Colonic mucosa (tissue), 4 donors: ENCODE measurements around the gene MUSK. TPM values are rescaled to one million over a fixed set of nuclear protein-coding genes. Genes with fewer than 3 reads are reported as not detected.

ENCODE experiments used
- DNase-seq: peaks from one replicate; pipeline ENCODE4 v3.0.0-alpha.2; 2020
- H3K27ac ChIP-seq: fragments of 200-600 bp; one replicate; pipeline ENCODE4 v1.8.0; 2021
- H3K27me3 ChIP-seq: fragments of 200-600 bp; one replicate; pipeline ENCODE4 v1.8.0; 2021
- H3K36me3 ChIP-seq: fragments of 200-600 bp; one replicate; pipeline ENCODE4 v1.8.0; 2021
- H3K4me1 ChIP-seq: fragments of 200-600 bp; one replicate; pipeline ENCODE4 v1.8.0; 2021; ENCODE audit warnings: mild to moderate bottlenecking
- H3K4me3 ChIP-seq: fragments of 200-600 bp; one replicate; pipeline ENCODE4 v1.8.0; 2021
- H3K9ac ChIP-seq, 2 donors: one replicate each; pipeline ENCODE4 v1.7.0; 2013; ENCODE audit warnings: control low read depth in 2 of 2, low read depth in 2 of 2, low read length in 2 of 2
- H3K9me3 ChIP-seq: fragments of 200-600 bp; one replicate; pipeline ENCODE4 v1.8.0; 2021
- CTCF ChIP-seq: fragments of 200-600 bp; IDR thresholded peaks from one replicate; pipeline ENCODE4 v1.8.0; 2022; ENCODE audit warnings: antibody characterized with exemption, mild to moderate bottlenecking
- intact Hi-C: fragments of 100-400 bp; cut with DNase I; formaldehyde crosslinking; loops from one replicate; pipeline ENCODE4 v1.14.1; 2022
- total RNA-seq, 2 donors: library from RNA; stranded (reverse); fragmentation: NEBNext Ultra II Directional in 1 of 2; extraction: Animal tissue kit (Norgen Biotek cat#: 25700) in 1 of 2; gene quantifications; one replicate each; pipeline ENCODE4 v1.2.1, GENCODE V29; 2021
- donor health status: healthy.
- donor health status: DM: no; HTN: no; CAD: no.
- donor health status: DM: no; HTN: no; CAD: no.

Gene MUSK
- total RNA-seq, 2 donors from 2014 or later, result 0.94 to 2.0 TPM

DNA sequence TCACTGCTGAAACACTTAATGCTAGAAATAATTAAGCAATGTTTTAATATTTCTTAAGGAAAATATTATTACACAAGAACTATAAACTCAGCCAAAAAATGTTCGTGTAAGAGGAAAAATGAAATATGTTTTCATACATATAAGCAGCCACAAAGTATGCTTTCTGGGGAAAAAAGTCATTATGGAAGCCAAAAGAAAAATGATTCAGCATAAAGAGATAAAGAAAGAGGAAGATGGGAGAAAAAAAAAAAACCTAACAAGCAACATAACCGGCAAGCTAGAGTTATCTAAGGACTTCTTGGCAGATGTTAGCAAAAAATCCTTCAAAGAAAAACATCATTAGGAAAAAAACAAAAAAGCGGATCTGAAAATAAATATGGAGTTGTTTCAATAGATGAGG lies 179.1 kb downstream of the MUSK start:
- intact Hi-C loops, result no loop called here
- H3K9me3 ChIP-seq, result no peaks in the 10 kb centered on the region
- no peak for TF ChIP-seq CTCF
- no peaks in the 10 kb centered on the region for H3K27me3 ChIP-seq
- no peak overlapping the region for H3K27ac ChIP-seq
- H3K9ac ChIP-seq, result no peak overlapping the region
- H3K4me1 ChIP-seq, result no peaks in the 10 kb centered on the region
- no peaks in the 10 kb centered on the region for H3K36me3 ChIP-seq
- H3K4me3 ChIP-seq, result no peak overlapping the region
- no peak for DNase-seq

DNA sequence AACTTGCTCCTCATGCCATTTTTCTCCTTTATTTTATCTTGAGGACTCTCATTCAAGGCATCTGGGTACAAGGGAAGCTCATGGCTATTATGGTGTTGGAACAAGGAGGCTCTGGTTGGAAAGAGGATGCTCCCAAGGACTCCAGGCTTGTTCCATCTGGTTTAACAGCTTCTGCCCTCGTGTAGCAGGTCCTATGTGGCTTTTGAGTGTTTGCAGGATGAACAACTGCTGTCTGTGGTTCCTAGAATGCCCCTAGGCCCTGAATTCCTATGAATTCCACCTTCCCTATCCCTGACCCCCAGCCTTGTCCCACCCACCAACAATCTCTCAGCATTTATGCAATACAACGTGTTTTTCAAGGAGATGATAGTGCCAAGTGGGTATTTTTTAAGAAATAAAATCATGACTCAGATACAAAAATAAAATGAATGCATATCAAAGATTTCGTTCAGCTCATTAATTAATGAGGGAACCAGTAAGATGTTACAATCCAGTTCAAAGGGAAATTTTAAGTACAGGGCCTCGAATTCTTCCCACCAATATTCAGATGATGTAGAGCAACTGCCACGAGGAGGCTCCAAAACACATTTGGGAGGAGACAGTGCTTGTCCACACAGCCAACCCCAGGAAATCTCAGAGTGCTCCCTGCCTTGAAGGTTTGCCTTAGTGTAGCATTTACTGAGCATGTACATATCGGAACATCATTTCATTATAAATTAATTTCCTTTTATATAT lies 182.0 kb downstream of the MUSK start:
- intact Hi-C loops, result no loop called here
- TF ChIP-seq CTCF, result no peak

More for the DNA sequence above, 182.0 kb downstream of the MUSK start:
- no peaks in the 10 kb centered on the region for H3K27me3 ChIP-seq
- no peak overlapping the region for H3K4me3 ChIP-seq
- no peaks in the 10 kb centered on the region for H3K4me1 ChIP-seq
- no peak overlapping the region for H3K27ac ChIP-seq
- no peaks in the 10 kb centered on the region for H3K36me3 ChIP-seq
- no peaks in the 10 kb centered on the region for H3K9me3 ChIP-seq
- no peak overlapping the region for H3K9ac ChIP-seq
- DNase-seq, result no peak

Other genes starting within 250 kb of the MUSK start
- 1 to 10 TPM; 2.1 to 9.7 TPM for gene SVEP1, start 89.0 kb upstream of the MUSK start, total RNA-seq